Measurements from ENCODE around the gene RAB11FIP3.
A peak's percentile ranks its signal among the peaks of the same experiment; 100 is the strongest.
"Not testable (repeated sequence)": the region's sequence is repeated elsewhere in the genome, so short reads cannot be mapped to it uniquely, and the experiment has no call there.

The RAB11FIP3 gene

DNA sequence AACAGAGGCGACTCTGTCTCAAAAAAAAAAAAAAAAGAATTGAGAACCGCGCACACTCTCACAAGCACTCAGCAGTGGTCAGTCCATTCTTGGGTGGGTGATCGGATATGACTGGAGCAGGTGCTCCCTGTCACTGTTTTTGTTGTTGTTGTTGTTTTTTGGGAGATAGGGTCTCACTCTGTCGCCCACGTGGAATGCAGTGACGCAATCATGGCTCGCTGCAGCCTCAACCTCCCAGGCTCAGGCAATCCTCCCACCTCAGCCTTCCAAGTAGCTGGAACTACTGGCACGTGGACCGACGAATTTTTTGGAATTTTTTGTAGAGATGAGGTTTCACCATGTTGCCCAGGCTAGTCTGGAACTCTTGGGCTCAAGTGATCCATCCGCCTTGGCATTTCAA lies 30.0 kb downstream of the RAB11FIP3 start:
- Histone ChIP-seq H3K27ac (ENCODE audit: low read depth, low read length) (peak overlapping the region; percentile 1), H3K27me3 (ENCODE audit: control insufficient read depth, insufficient read depth, low read length) (no peaks in the 10 kb centered on the region), H3K4me3 (ENCODE audit: low read depth, low read length) (no peak overlapping the region)

DNA sequence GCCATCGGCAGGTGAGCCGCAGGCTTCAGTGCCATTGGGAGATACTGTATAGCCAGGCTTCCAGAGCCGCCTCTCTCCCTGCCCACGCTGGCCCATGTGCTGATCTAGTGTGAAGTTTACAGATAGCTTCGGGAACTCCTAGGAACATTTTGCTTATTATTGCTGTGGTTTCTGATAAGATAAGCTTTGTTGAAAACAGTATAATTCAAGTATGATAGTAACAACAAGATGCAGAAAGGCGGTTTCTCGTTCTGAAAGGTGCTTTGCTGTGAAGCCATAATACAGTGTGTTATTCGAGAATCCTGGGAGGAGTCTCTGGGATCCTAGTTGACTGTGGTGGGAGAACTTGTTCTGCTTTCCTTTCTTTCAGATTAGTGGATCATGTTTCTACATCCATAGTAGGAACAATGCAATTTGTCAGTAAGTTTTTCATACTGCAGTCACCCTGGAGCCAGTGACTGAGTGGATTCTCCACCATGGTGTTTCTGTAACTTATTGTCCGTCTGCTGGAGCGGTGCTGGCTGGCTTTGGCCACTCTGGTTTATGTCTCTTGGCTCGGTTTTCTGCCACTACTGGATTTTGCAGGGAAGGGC lies 31.5 kb downstream of the RAB11FIP3 start:
- Histone ChIP-seq H3K27me3 (ENCODE audit: control insufficient read depth, insufficient read depth, low read length) (no peaks in the 10 kb centered on the region), H3K4me3 (ENCODE audit: low read depth, low read length) (no peak overlapping the region), H3K9me3 (ENCODE audit: control insufficient read depth, insufficient read depth, low read length) (no peaks in the 10 kb centered on the region), H3K9ac (ENCODE audit: low read depth, low read length) (no peak overlapping the region), H3K36me3 (ENCODE audit: control insufficient read depth, insufficient read depth, low read length) (0 out of 2 replicates have a peak, but pooled peaks cover 3% of the 10 kb centered on the region), H3K4me1 (ENCODE audit: control insufficient read depth, insufficient read depth, low read length) (peaks cover 10% of the 10 kb centered on the region), H3K27ac (ENCODE audit: low read depth, low read length) (peak overlapping the region; percentile 23)

More for the DNA sequence above, 30.0 kb downstream of the RAB11FIP3 start:
- Histone ChIP-seq H3K9me3 (ENCODE audit: control insufficient read depth, insufficient read depth, low read length) (no peaks in the 10 kb centered on the region), H3K4me1 (ENCODE audit: control insufficient read depth, insufficient read depth, low read length) (peaks cover 10% of the 10 kb centered on the region), H3K9ac (ENCODE audit: low read depth, low read length) (no peak overlapping the region), H3K36me3 (ENCODE audit: control insufficient read depth, insufficient read depth, low read length) (no peaks in the 10 kb centered on the region)

- H3K4me3 ChIP-seq (ENCODE audit: low read depth, low read length), result no peak overlapping the region
- H3K27ac ChIP-seq (ENCODE audit: low read depth, low read length), result peak overlapping the region; percentile 28
- peaks cover 10% of the 10 kb centered on the region for H3K4me1 ChIP-seq (ENCODE audit: control insufficient read depth, insufficient read depth, low read length)
- H3K36me3 ChIP-seq (ENCODE audit: control insufficient read depth, insufficient read depth, low read length), result peaks cover 6% of the 10 kb centered on the region; the same call in 1 of the 2 replicates
- no peak overlapping the region for H3K9ac ChIP-seq (ENCODE audit: low read depth, low read length)
- no peaks in the 10 kb centered on the region for H3K27me3 ChIP-seq (ENCODE audit: control insufficient read depth, insufficient read depth, low read length)
- no peaks in the 10 kb centered on the region for H3K9me3 ChIP-seq (ENCODE audit: control insufficient read depth, insufficient read depth, low read length)
These were observed 32.4 kb downstream of the RAB11FIP3 start for GRCh38 chr16:457732-458400.

DNA sequence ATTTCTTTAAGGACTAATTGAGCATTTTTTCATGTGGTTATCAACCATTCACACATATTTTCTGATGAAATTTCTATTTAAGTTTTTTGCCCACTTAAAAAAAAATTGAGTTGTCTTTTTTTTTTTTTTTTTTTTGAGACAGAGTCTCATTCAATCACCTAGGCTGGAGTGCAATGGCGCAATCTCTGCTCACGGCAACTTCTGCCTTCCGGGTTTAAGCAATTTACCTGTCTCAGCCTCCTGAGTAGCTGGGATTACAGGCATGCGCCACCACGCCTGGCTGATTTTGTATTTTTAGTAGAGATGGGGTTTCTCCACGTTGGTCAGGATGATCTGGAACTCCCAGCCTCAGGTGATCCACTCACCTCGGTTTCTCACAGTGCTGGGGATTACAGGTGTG lies 34.3 kb downstream of the RAB11FIP3 start:
- Histone ChIP-seq H3K4me3 (ENCODE audit: low read depth, low read length) (no peak overlapping the region), H3K9ac (ENCODE audit: low read depth, low read length) (no peak overlapping the region), H3K9me3 (ENCODE audit: control insufficient read depth, insufficient read depth, low read length) (no peaks in the 10 kb centered on the region), H3K27ac (ENCODE audit: low read depth, low read length) (no peak overlapping the region), H3K4me1 (ENCODE audit: control insufficient read depth, insufficient read depth, low read length) (peaks cover 10% of the 10 kb centered on the region), H3K27me3 (ENCODE audit: control insufficient read depth, insufficient read depth, low read length) (no peaks in the 10 kb centered on the region), H3K36me3 (ENCODE audit: control insufficient read depth, insufficient read depth, low read length) (peaks cover 10% of the 10 kb centered on the region; the same call in 1 of the 2 replicates)

DNA sequence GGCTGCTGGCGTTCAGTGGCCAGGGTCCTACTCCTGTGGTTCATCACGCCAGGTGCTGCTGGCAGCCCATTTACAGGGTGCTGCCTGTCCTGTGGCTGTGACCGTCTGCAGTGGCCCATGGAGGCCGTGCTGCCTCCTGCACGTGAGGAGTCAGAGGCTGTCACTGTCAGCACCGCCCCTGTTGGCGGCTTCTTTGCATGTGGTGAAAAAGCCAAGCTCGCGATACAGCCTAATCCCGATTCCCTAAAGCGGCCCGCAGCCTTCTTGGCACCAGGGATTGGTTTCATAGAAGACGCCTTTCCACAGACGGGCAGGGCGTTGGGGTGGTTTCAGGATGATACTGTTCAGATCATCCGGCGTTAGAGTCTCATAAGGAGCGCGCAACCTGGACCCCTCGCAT lies 35.3 kb downstream of the RAB11FIP3 start:
- Histone ChIP-seq H3K36me3 (ENCODE audit: control insufficient read depth, insufficient read depth, low read length) (peaks cover 10% of the 10 kb centered on the region; the same call in 1 of the 2 replicates), H3K27me3 (ENCODE audit: control insufficient read depth, insufficient read depth, low read length) (no peaks in the 10 kb centered on the region), H3K27ac (ENCODE audit: low read depth, low read length) (no peak overlapping the region), H3K9me3 (ENCODE audit: control insufficient read depth, insufficient read depth, low read length) (no peaks in the 10 kb centered on the region), H3K4me1 (ENCODE audit: control insufficient read depth, insufficient read depth, low read length) (peaks cover 10% of the 10 kb centered on the region), H3K4me3 (ENCODE audit: low read depth, low read length) (no peak overlapping the region), H3K9ac (ENCODE audit: low read depth, low read length) (no peak overlapping the region)

DNA sequence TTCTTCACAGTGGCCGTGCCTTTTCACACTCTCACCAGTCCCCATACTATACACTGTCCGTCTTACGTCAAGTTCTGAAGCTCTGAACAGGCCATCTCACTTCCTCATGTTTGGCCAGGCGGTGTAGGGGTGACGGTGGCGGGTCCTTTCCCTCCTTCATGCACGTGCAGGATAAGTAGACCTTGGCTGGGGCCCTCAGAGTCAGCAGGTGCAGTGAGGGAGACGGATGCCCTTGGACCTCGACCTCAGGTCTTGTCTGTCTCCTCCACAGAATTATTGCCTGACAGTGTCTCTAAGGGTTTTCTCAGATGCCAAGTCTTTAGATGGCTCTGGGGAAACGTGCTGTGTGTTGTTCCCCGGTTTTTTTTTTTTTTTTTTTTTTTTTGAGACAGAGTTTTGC lies 37.6 kb downstream of the RAB11FIP3 start:
- Histone ChIP-seq H3K27ac (ENCODE audit: low read depth, low read length) (no peak overlapping the region), H3K9ac (ENCODE audit: low read depth, low read length) (no peak overlapping the region), H3K27me3 (ENCODE audit: control insufficient read depth, insufficient read depth, low read length) (no peaks in the 10 kb centered on the region), H3K36me3 (ENCODE audit: control insufficient read depth, insufficient read depth, low read length) (peaks cover 10% of the 10 kb centered on the region; the same call in 1 of the 2 replicates), H3K4me3 (ENCODE audit: low read depth, low read length) (no peak overlapping the region), H3K9me3 (ENCODE audit: control insufficient read depth, insufficient read depth, low read length) (no peaks in the 10 kb centered on the region), H3K4me1 (ENCODE audit: control insufficient read depth, insufficient read depth, low read length) (no peaks in the 10 kb centered on the region)

GRCh38 chr16:466651-467050 lies 41.2 kb downstream of the RAB11FIP3 start:
- H3K4me3 ChIP-seq (ENCODE audit: low read depth, low read length), result no peak overlapping the region
- no peak overlapping the region for H3K27ac ChIP-seq (ENCODE audit: low read depth, low read length)
- H3K9ac ChIP-seq (ENCODE audit: low read depth, low read length), result no peak overlapping the region
- H3K4me1 ChIP-seq (ENCODE audit: control insufficient read depth, insufficient read depth, low read length), result peaks cover 14% of the 10 kb centered on the region
- H3K9me3 ChIP-seq (ENCODE audit: control insufficient read depth, insufficient read depth, low read length), result no peaks in the 10 kb centered on the region
- no peaks in the 10 kb centered on the region for H3K27me3 ChIP-seq (ENCODE audit: control insufficient read depth, insufficient read depth, low read length)
- H3K36me3 ChIP-seq (ENCODE audit: control insufficient read depth, insufficient read depth, low read length), result peaks cover 7% of the 10 kb centered on the region; the same call in 1 of the 2 replicates

- H3K27ac ChIP-seq (ENCODE audit: low read depth, low read length); H3K9ac ChIP-seq (ENCODE audit: low read depth, low read length); H3K4me3 ChIP-seq (ENCODE audit: low read depth, low read length); H3K9me3 ChIP-seq (ENCODE audit: control insufficient read depth, insufficient read depth, low read length); H3K27me3 ChIP-seq (ENCODE audit: control insufficient read depth, insufficient read depth, low read length); H3K36me3 ChIP-seq (ENCODE audit: control insufficient read depth, insufficient read depth, low read length): not testable (repeated sequence)
- peaks cover 17% of the 10 kb centered on the region for H3K4me1 ChIP-seq (ENCODE audit: control insufficient read depth, insufficient read depth, low read length)
These were observed 41.9 kb downstream of the RAB11FIP3 start for GRCh38 chr16:467249-467871.

- Histone ChIP-seq H3K9ac (ENCODE audit: low read depth, low read length) (no peak overlapping the region), H3K4me1 (ENCODE audit: control insufficient read depth, insufficient read depth, low read length) (peaks cover 17% of the 10 kb centered on the region), H3K27ac (ENCODE audit: low read depth, low read length) (no peak overlapping the region), H3K4me3 (ENCODE audit: low read depth, low read length) (no peak overlapping the region), H3K27me3 (ENCODE audit: control insufficient read depth, insufficient read depth, low read length) (no peaks in the 10 kb centered on the region), H3K9me3 (ENCODE audit: control insufficient read depth, insufficient read depth, low read length) (no peaks in the 10 kb centered on the region), H3K36me3 (ENCODE audit: control insufficient read depth, insufficient read depth, low read length) (peaks cover 12% of the 10 kb centered on the region)
These were observed 42.8 kb downstream of the RAB11FIP3 start for GRCh38 chr16:468068-468821.

- not testable (repeated sequence) for H3K4me3 ChIP-seq (ENCODE audit: low read depth, low read length); H3K9me3 ChIP-seq (ENCODE audit: control insufficient read depth, insufficient read depth, low read length); H3K9ac ChIP-seq (ENCODE audit: low read depth, low read length); H3K27ac ChIP-seq (ENCODE audit: low read depth, low read length); H3K27me3 ChIP-seq (ENCODE audit: control insufficient read depth, insufficient read depth, low read length)
- H3K36me3 ChIP-seq (ENCODE audit: control insufficient read depth, insufficient read depth, low read length), result peaks cover 15% of the 10 kb centered on the region
- H3K4me1 ChIP-seq (ENCODE audit: control insufficient read depth, insufficient read depth, low read length), result peaks cover 21% of the 10 kb centered on the region
These were observed 44.0 kb downstream of the RAB11FIP3 start for GRCh38 chr16:469459-469858.
